UCSD-AML1 (cell line): ENCODE results near the gene G0S2.
"Not testable (repeated sequence)": the region's sequence is repeated elsewhere in the genome, so short reads cannot be mapped to it uniquely, and the experiment has no call there.

Experiments
- DNase-seq: peaks from one replicate; lab custom pipeline; 2025; ENCODE audit not compliant: unreplicated experiment; lab: John Stamatoyannopoulos, UW

The G0S2 gene

GRCh38 chr1:209675565-209676154 lies 448 bp downstream of the G0S2 start:
- no peak for DNase-seq

GRCh38 chr1:209678981-209679539 lies 3.8 kb downstream of the G0S2 start:
- DNase-seq: no peak

GRCh38 chr1:209685821-209686220 lies 10.6 kb downstream of the G0S2 start:
- DNase-seq: no peak

GRCh38 chr1:209686322-209686721 lies 11.1 kb downstream of the G0S2 start:
- DNase-seq: no peak

GRCh38 chr1:209688746-209689234 lies 13.6 kb downstream of the G0S2 start:
- no peak for DNase-seq

- no peak for DNase-seq
These were observed 14.3 kb downstream of the G0S2 start for GRCh38 chr1:209689477-209689876.

GRCh38 chr1:209691237-209691636 lies 16.0 kb downstream of the G0S2 start:
- DNase-seq: no peak

- no peak for DNase-seq
These were observed 17.1 kb downstream of the G0S2 start for GRCh38 chr1:209692296-209692695.

GRCh38 chr1:209692745-209693504 lies 17.7 kb downstream of the G0S2 start:
- peak; percentile 42 for DNase-seq

- DNase-seq: no peak
These were observed 21.5 kb downstream of the G0S2 start for GRCh38 chr1:209696673-209697072.

GRCh38 chr1:209697126-209697525 lies 21.9 kb downstream of the G0S2 start:
- DNase-seq: no peak

GRCh38 chr1:209700686-209701085 lies 25.5 kb downstream of the G0S2 start:
- not testable (repeated sequence) for DNase-seq

GRCh38 chr1:209702832-209703231 lies 27.6 kb downstream of the G0S2 start:
- DNase-seq: no peak

GRCh38 chr1:209703834-209704504 lies 28.8 kb downstream of the G0S2 start:
- DNase-seq: no peak

GRCh38 chr1:209704584-209704983 lies 29.4 kb downstream of the G0S2 start, which contains the start of gene HSD11B1:
Gene HSD11B1, plus strand, starts transcription at chr1:209704846. Its CDS starts 97 bp downstream, at chr1:209704943.
- DNase-seq: no peak

- DNase-seq: no peak
These were observed 29.9 kb downstream of the G0S2 start for GRCh38 chr1:209705033-209705598.

- no peak for DNase-seq
These were observed 31.4 kb downstream of the G0S2 start for GRCh38 chr1:209706622-209707021.

GRCh38 chr1:209707308-209707707 lies 32.1 kb downstream of the G0S2 start:
- DNase-seq: no peak

- no peak for DNase-seq
These were observed 33.1 kb downstream of the G0S2 start for GRCh38 chr1:209708297-209708696.

GRCh38 chr1:209710093-209710492 lies 34.9 kb downstream of the G0S2 start:
- no peak for DNase-seq

- no peak for DNase-seq
These were observed 35.6 kb downstream of the G0S2 start for GRCh38 chr1:209710847-209711246.
